HG02885 (cell line): ENCODE measurements around the gene SARS1.

ENCODE experiments used
- ATAC-seq: cut with Tn5 transposase; IDR thresholded peaks from one replicate; pipeline ENCODE4 v1.9.1; 2021; ENCODE audit warnings: mild to moderate bottlenecking; ENCODE audit not compliant: unreplicated experiment, poor library complexity

The SARS1 gene

GRCh38 chr1:109248797-109249629 lies 35.3 kb downstream of the SARS1 start, which contains the start of gene CELSR2:
TSS of gene CELSR2 (plus strand) at chr1:109249539. CDS start at chr1:109250080, 541 bp downstream.
- peak; percentile 86 for ATAC-seq

GRCh38 chr1:109249654-109250401 lies 36.1 kb downstream of the SARS1 start:
- peak; percentile 41 for ATAC-seq

- no peak for ATAC-seq
Measured at GRCh38 chr1:109250454-109251276, 36.9 kb downstream of the SARS1 start.

GRCh38 chr1:109251277-109252166 lies 37.8 kb downstream of the SARS1 start:
- no peak for ATAC-seq

- no peak for ATAC-seq
Measured at GRCh38 chr1:109252167-109252892, 38.6 kb downstream of the SARS1 start.

- no peak for ATAC-seq
Measured at GRCh38 chr1:109252893-109253802, 39.4 kb downstream of the SARS1 start.

GRCh38 chr1:109253803-109254620 lies 40.3 kb downstream of the SARS1 start:
- no peak for ATAC-seq

GRCh38 chr1:109254621-109255096 lies 40.9 kb downstream of the SARS1 start:
- ATAC-seq = no peak

- no peak for ATAC-seq
Measured at GRCh38 chr1:109255097-109255651, 41.5 kb downstream of the SARS1 start.

GRCh38 chr1:109255678-109256077 lies 42.0 kb downstream of the SARS1 start:
- no peak for ATAC-seq

- ATAC-seq = no peak
Measured at GRCh38 chr1:109256085-109256484, 42.4 kb downstream of the SARS1 start.

- ATAC-seq = no peak
Measured at GRCh38 chr1:109256971-109257681, 43.4 kb downstream of the SARS1 start.

- ATAC-seq = no peak
Measured at GRCh38 chr1:109257682-109258421, 44.1 kb downstream of the SARS1 start.

GRCh38 chr1:109258481-109259466 lies 45.1 kb downstream of the SARS1 start:
- no peak for ATAC-seq
